Measurements from ENCODE around the gene RGCC. TPM values are rescaled to one million over a fixed set of nuclear protein-coding genes. Genes with fewer than 3 reads are reported as not detected.
"Not testable (repeated sequence)": the region's sequence is repeated elsewhere in the genome, so short reads cannot be mapped to it uniquely, and the experiment has no call there.

Gene RGCC
- total and polyA plus RNA-seq, 9 of the 15 experiments (the other 6 are each of a cell fraction or from before 2014, with no cell fraction given), result 0.51 to 10.4 (median 5.8) TPM

GRCh38 chr13:41421330-41421729, 36.0 kb upstream of the RGCC start:
- CTCF ChIA-PET (ENCODE audit: low intra/inter-chr PET ratio); H3K9me3 ChIP-seq (replicated peaks; ENCODE audit: control insufficient read depth, insufficient read depth, low read depth, low read length): not testable (repeated sequence)
- 11% methylated on average over 5 of the region's 6 CpGs for WGBS (ENCODE audit: insufficient coverage, low coverage, missing lambda C conversion rate)

GRCh38 chr13:41421983-41422382, 35.4 kb upstream of the RGCC start:
- H2AFZ ChIP-seq (ENCODE audit: low read depth, low read length); H3K9me1 ChIP-seq (ENCODE audit: control insufficient read depth, insufficient read depth, low read length); H3K27me3 ChIP-seq (ENCODE audit: control insufficient read depth in 2 of 2, insufficient read depth in 2 of 2, low read length in 2 of 2); H4K20me1 ChIP-seq (replicated peaks; ENCODE audit: control insufficient read depth, insufficient read depth, low read length); BruUV-seq (replicated peaks); H3K9me3 ChIP-seq (replicated peaks; ENCODE audit: control insufficient read depth, insufficient read depth, low read depth, low read length); H3K27ac ChIP-seq (ENCODE audit: extremely low read depth, low read depth, low read length); H3K4me3 ChIP-seq; H3K9ac ChIP-seq (ENCODE audit: insufficient read depth in 1 of 2, low read depth in 2 of 2, low read length in 2 of 2); H3K36me3 ChIP-seq (ENCODE audit: control insufficient read depth, insufficient read depth, low read length); H3K79me2 ChIP-seq (ENCODE audit: control insufficient read depth, insufficient read depth, low read length); DNase-seq (ENCODE audit: extremely low read depth in 1 of 4, low spot score in 3 of 4); CTCF ChIA-PET (ENCODE audit: low intra/inter-chr PET ratio); H3K4me2 ChIP-seq (ENCODE audit: insufficient read depth, low read length); FAIRE-seq; POLR2A ChIA-PET; intact Hi-C loops (cut with micrococcal nuclease); H3K4me1 ChIP-seq (replicated peaks in 1 of 2; ENCODE audit: control insufficient read depth in 2 of 2, insufficient read depth in 2 of 2, low read length in 2 of 2); ATAC-seq: not testable (repeated sequence)
- in situ Hi-C loops (cut with MboI), result loop anchor here (25.0 kb wide), 1 partner anchor 690 kb away; no protein-coding TSS in a partner anchor
- 0% methylated on average over 7 of the region's 7 CpGs for WGBS (ENCODE audit: insufficient coverage, low coverage, missing lambda C conversion rate)

More at GRCh38 chr13:41421330-41421729, 36.0 kb upstream of the RGCC start:
- BruUV-seq (replicated peaks); H3K36me3 ChIP-seq (ENCODE audit: control insufficient read depth, insufficient read depth, low read length); H3K9me1 ChIP-seq (ENCODE audit: control insufficient read depth, insufficient read depth, low read length); DNase-seq (ENCODE audit: extremely low read depth in 1 of 4, low spot score in 3 of 4); H4K20me1 ChIP-seq (replicated peaks; ENCODE audit: control insufficient read depth, insufficient read depth, low read length); H3K4me2 ChIP-seq (ENCODE audit: insufficient read depth, low read length); H3K4me3 ChIP-seq; POLR2A ChIA-PET; H3K9ac ChIP-seq (ENCODE audit: insufficient read depth in 1 of 2, low read depth in 2 of 2, low read length in 2 of 2); intact Hi-C loops (cut with micrococcal nuclease); H3K27ac ChIP-seq (ENCODE audit: extremely low read depth, low read depth, low read length); H3K27me3 ChIP-seq (ENCODE audit: control insufficient read depth in 2 of 2, insufficient read depth in 2 of 2, low read length in 2 of 2); ATAC-seq; FAIRE-seq; H2AFZ ChIP-seq (ENCODE audit: low read depth, low read length); H3K79me2 ChIP-seq (ENCODE audit: control insufficient read depth, insufficient read depth, low read length); H3K4me1 ChIP-seq (replicated peaks in 1 of 2; ENCODE audit: control insufficient read depth in 2 of 2, insufficient read depth in 2 of 2, low read length in 2 of 2): not testable (repeated sequence)
- in situ Hi-C loops (cut with MboI), result loop anchor here (25.0 kb wide), 1 partner anchor 691 kb away; no protein-coding TSS in a partner anchor

DNA sequence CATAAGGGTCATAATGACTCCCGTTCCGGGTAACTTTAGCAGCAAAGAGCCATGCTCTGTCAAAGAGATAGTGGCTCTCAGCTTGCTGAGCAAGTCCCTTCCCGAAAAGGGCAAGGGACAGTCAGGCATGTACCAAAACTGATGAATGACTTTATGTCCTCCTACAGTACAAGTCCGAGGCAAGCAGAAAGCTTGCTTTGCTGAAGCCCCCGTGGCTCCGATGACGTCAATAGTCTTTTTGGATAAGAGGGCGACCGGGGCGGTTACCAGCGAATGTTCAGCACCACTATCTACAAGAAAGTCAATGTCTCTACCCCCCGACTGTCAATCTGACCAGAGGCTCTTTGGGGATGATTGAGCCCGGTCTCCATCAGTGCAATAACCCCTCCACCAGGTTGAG, 34.1 kb upstream of the RGCC start:
- H3K27ac ChIP-seq (ENCODE audit: extremely low read depth, low read depth, low read length); POLR2A ChIA-PET; intact Hi-C loops (cut with micrococcal nuclease); H3K4me3 ChIP-seq; H4K20me1 ChIP-seq (replicated peaks; ENCODE audit: control insufficient read depth, insufficient read depth, low read length); H3K4me1 ChIP-seq (replicated peaks in 1 of 2; ENCODE audit: control insufficient read depth in 2 of 2, insufficient read depth in 2 of 2, low read length in 2 of 2); FAIRE-seq; DNase-seq (ENCODE audit: extremely low read depth in 1 of 4, low spot score in 3 of 4); H3K9ac ChIP-seq (ENCODE audit: insufficient read depth in 1 of 2, low read depth in 2 of 2, low read length in 2 of 2); H3K36me3 ChIP-seq (ENCODE audit: control insufficient read depth, insufficient read depth, low read length); H3K4me2 ChIP-seq (ENCODE audit: insufficient read depth, low read length); ATAC-seq; H3K9me1 ChIP-seq (ENCODE audit: control insufficient read depth, insufficient read depth, low read length); H3K79me2 ChIP-seq (ENCODE audit: control insufficient read depth, insufficient read depth, low read length); BruUV-seq (replicated peaks); H2AFZ ChIP-seq (ENCODE audit: low read depth, low read length); H3K9me3 ChIP-seq (replicated peaks; ENCODE audit: control insufficient read depth, insufficient read depth, low read depth, low read length); CTCF ChIA-PET (ENCODE audit: low intra/inter-chr PET ratio); H3K27me3 ChIP-seq (ENCODE audit: control insufficient read depth in 2 of 2, insufficient read depth in 2 of 2, low read length in 2 of 2): not testable (repeated sequence)
- WGBS (ENCODE audit: insufficient coverage, low coverage, missing lambda C conversion rate), result 4% methylated on average over 10 of the region's 13 CpGs
- in situ Hi-C loops (cut with MboI), result loop anchor here (25.0 kb wide), 1 partner anchor 689 kb away; no protein-coding TSS in a partner anchor

Measured in K562 (cell line).